Aortic smooth muscle cell (primary cell): ENCODE results near the gene PSD2. TPM values are rescaled to one million over a fixed set of nuclear protein-coding genes. Genes with fewer than 3 reads are reported as not detected.

ENCODE experiments used
- total RNA-seq: library from RNA; depleted of rRNA; stranded (reverse); fragments of >200 nt; gene quantifications from 2 replicates; pipeline ENCODE4 v1.2.3, GENCODE V29; 2014

PSD2 gene
- total RNA-seq: 0.12 and 0.13 TPM in 2 replicates

GRCh38 chr5:139795074-139796001, at the start of gene PSD2:
Gene PSD2, plus strand, starts transcription at chr5:139795808. Its CDS starts 13,633 bp downstream, at chr5:139809441.

Other genes starting within 250 kb of the PSD2 start
- 48.7 and 50.7 TPM in 2 replicates for gene UBE2D2, start 234.5 kb upstream of the PSD2 start, total RNA-seq
- 117 and 166 TPM in 2 replicates for gene CXXC5, start 147.5 kb upstream of the PSD2 start, total RNA-seq
- gene NRG2, start 247.5 kb downstream of the PSD2 start, total RNA-seq: 2.3 and 2.8 TPM in 2 replicates